Endometrium (tissue), 2 donors: ENCODE data around the gene ATAD3A.

Experiments used
- FAIRE-seq: peaks from 2 replicates; lab custom pipeline; 2012; peaks lifted over from hg19 to GRCh38; lab: Jason Lieb, UNC
- donor health status: control.
- donor health status: control.

Gene ATAD3A

GRCh38 chr1:1540090-1540817 lies 28.3 kb downstream of the ATAD3A start, which contains the start of gene TMEM240:
Gene TMEM240, minus strand, starts transcription at chr1:1540624. Its CDS starts 278 bp downstream, at chr1:1540346.
- no peak for FAIRE-seq

GRCh38 chr1:1540818-1541628 lies 29.1 kb downstream of the ATAD3A start:
- no peak for FAIRE-seq

- FAIRE-seq: no peak
Observed at GRCh38 chr1:1541956-1542765, 30.2 kb downstream of the ATAD3A start.

GRCh38 chr1:1542766-1543705 lies 31.1 kb downstream of the ATAD3A start:
- FAIRE-seq: no peak

GRCh38 chr1:1543706-1544099 lies 31.7 kb downstream of the ATAD3A start:
- no peak for FAIRE-seq

- FAIRE-seq: no peak
Observed at GRCh38 chr1:1544544-1544943, 32.6 kb downstream of the ATAD3A start.

GRCh38 chr1:1545946-1546737 lies 34.2 kb downstream of the ATAD3A start:
- no peak for FAIRE-seq

GRCh38 chr1:1547011-1547410 lies 35.0 kb downstream of the ATAD3A start:
- no peak for FAIRE-seq

GRCh38 chr1:1547476-1547875 lies 35.5 kb downstream of the ATAD3A start:
- no peak for FAIRE-seq

- no peak for FAIRE-seq
Observed at GRCh38 chr1:1548591-1548990, 36.6 kb downstream of the ATAD3A start.

- no peak for FAIRE-seq
Observed at GRCh38 chr1:1550087-1550486, 38.1 kb downstream of the ATAD3A start.

GRCh38 chr1:1550591-1551432 lies 38.9 kb downstream of the ATAD3A start:
- FAIRE-seq: no peak

- no peak for FAIRE-seq
Observed at GRCh38 chr1:1551524-1552262, 39.7 kb downstream of the ATAD3A start.

- FAIRE-seq: no peak
Observed at GRCh38 chr1:1552263-1552639, 40.3 kb downstream of the ATAD3A start.

GRCh38 chr1:1553821-1554494 lies 42.0 kb downstream of the ATAD3A start:
- FAIRE-seq: no peak

GRCh38 chr1:1554550-1554925 lies 42.6 kb downstream of the ATAD3A start:
- no peak for FAIRE-seq

- FAIRE-seq: no peak
Observed at GRCh38 chr1:1554926-1555915, 43.3 kb downstream of the ATAD3A start.
